Measurements from ENCODE around the gene MSLN.

The MSLN gene

GRCh38 chr16:813916-814412 lies 53.4 kb downstream of the MSLN start:
- DNase-seq = no peak

GRCh38 chr16:814974-815373 lies 54.4 kb downstream of the MSLN start:
- DNase-seq = no peak

GRCh38 chr16:815861-816260 lies 55.3 kb downstream of the MSLN start:
- no peak for DNase-seq

GRCh38 chr16:817001-817906 lies 56.7 kb downstream of the MSLN start:
- no peak for DNase-seq

DNA sequence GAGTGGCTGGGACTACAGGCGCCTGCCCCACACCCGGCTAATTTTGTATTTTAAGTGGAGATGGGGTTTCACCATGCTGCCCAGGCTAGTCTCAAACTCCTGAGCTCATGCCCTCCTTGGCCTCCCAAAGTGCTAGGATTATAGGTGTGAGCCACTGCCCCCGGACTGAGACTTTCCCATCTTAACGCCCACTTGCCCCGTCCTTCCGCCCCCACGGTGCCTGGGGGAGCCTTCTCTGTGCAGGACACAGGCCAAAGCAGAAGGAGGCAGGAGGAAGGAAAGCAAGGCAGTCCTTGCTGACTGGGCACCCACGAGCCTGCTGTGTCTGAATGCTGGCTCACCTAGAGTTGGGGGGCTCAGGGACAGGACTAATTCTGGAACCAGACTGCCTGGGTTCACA lies 57.6 kb downstream of the MSLN start:
- DNase-seq = no peak

Measured in CD4-positive, alpha-beta T cell treated with Interferon gamma for 1 hour (primary cell).